B cell (primary cell): ENCODE measurements around the gene NEDD4.
"Not testable (repeated sequence)": the region's sequence is repeated elsewhere in the genome, so short reads cannot be mapped to it uniquely, and the experiment has no call there.

Source experiments
- EZH2 ChIP-seq: IDR thresholded peaks from 2 replicates; pipeline ENCODE4 v1.6.1; 2012; ENCODE audit warnings: borderline replicate concordance, low read depth, mild to moderate bottlenecking, moderate library complexity, low read length; ENCODE audit not compliant: insufficient read depth, poor library complexity, severe bottlenecking
- TF ChIP-seq, protein P1 (sequence below): fragments of 200-600 bp; IDR thresholded peaks from one replicate; pipeline ENCODE4 v1.8.0; 2022; ENCODE audit warnings: antibody characterized with exemption, mild to moderate bottlenecking

DNA sequence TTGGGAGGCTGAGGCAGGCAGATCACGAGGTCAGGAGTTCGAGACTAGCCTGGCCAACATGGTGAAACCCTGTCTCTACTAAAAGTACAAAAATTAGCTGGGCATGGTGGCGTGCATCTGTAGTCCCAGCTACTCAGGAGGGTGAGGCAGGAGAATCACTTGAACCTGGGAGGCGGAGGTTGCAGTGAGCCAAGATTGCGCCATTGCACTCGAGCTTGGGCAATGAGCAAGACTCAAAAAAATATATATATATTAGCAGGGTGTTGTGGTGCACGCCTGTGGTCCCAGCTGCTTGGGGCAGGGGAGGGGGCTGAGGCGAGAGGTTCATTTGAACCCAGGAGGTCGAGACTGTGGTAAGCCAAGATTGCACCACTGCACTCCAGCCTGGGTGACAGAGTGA, 207.8 kb downstream of the NEDD4 start:
- TF ChIP-seq, protein P1, sequence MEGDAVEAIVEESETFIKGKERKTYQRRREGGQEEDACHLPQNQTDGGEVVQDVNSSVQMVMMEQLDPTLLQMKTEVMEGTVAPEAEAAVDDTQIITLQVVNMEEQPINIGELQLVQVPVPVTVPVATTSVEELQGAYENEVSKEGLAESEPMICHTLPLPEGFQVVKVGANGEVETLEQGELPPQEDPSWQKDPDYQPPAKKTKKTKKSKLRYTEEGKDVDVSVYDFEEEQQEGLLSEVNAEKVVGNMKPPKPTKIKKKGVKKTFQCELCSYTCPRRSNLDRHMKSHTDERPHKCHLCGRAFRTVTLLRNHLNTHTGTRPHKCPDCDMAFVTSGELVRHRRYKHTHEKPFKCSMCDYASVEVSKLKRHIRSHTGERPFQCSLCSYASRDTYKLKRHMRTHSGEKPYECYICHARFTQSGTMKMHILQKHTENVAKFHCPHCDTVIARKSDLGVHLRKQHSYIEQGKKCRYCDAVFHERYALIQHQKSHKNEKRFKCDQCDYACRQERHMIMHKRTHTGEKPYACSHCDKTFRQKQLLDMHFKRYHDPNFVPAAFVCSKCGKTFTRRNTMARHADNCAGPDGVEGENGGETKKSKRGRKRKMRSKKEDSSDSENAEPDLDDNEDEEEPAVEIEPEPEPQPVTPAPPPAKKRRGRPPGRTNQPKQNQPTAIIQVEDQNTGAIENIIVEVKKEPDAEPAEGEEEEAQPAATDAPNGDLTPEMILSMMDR, result not testable (repeated sequence)
- not testable (repeated sequence) for TF ChIP-seq EZH2
